IPS-NIHi7 (cell line): ENCODE results near the gene EXD2.
"Not testable (repeated sequence)": the region's sequence is repeated elsewhere in the genome, so short reads cannot be mapped to it uniquely, and the experiment has no call there.

Experiments used
- DNase-seq: peaks from one replicate; pipeline ENCODE4 v3.0.0; 2012; ENCODE audit warnings: mixed read lengths; ENCODE audit errors: extremely low spot score

EXD2 gene

GRCh38 chr14:69191340-69192111 is at the start of gene EXD2:
TSS of gene EXD2 (plus strand) at chr14:69191498. CDS start at chr14:69209471, 17,973 bp downstream.
- DNase-seq: peak; percentile 97

- DNase-seq: no peak
Measured at GRCh38 chr14:69141550-69141949, 49.7 kb upstream of the EXD2 start.

- DNase-seq: no peak
Measured at GRCh38 chr14:69142101-69142500, 49.2 kb upstream of the EXD2 start.

- DNase-seq: no peak
Measured at GRCh38 chr14:69149461-69150244, 41.6 kb upstream of the EXD2 start.

GRCh38 chr14:69151458-69152180 is 39.7 kb upstream of the EXD2 start:
- DNase-seq: peak; percentile 89

- DNase-seq: peak; percentile 45
Measured at GRCh38 chr14:69152181-69152901, 39.0 kb upstream of the EXD2 start.

GRCh38 chr14:69152902-69153151 is 38.5 kb upstream of the EXD2 start, which contains the start of gene DCAF5:
TSS of gene DCAF5 (minus strand) at chr14:69153119. CDS start at chr14:69152978, 141 bp downstream.
- DNase-seq: no peak

GRCh38 chr14:69153152-69153872 is 38.0 kb upstream of the EXD2 start:
- peak; percentile 93 for DNase-seq

- DNase-seq: no peak
Measured at GRCh38 chr14:69153873-69154270, 37.4 kb upstream of the EXD2 start.

- DNase-seq: peak; percentile 23
Measured at GRCh38 chr14:69154779-69155178, 36.5 kb upstream of the EXD2 start.

GRCh38 chr14:69156224-69156623 is 35.1 kb upstream of the EXD2 start:
- no peak for DNase-seq

- DNase-seq: no peak
Measured at GRCh38 chr14:69161590-69161989, 29.7 kb upstream of the EXD2 start.

GRCh38 chr14:69165787-69166186 is 25.5 kb upstream of the EXD2 start:
- not testable (repeated sequence) for DNase-seq

GRCh38 chr14:69170839-69171238 is 20.5 kb upstream of the EXD2 start:
- DNase-seq: no peak

- no peak for DNase-seq
Measured at GRCh38 chr14:69171569-69171968, 19.7 kb upstream of the EXD2 start.

GRCh38 chr14:69175130-69175529 is 16.2 kb upstream of the EXD2 start:
- DNase-seq: no peak

GRCh38 chr14:69181491-69181890 is 9.8 kb upstream of the EXD2 start:
- DNase-seq: no peak

GRCh38 chr14:69182580-69182979 is 8.7 kb upstream of the EXD2 start:
- not testable (repeated sequence) for DNase-seq

GRCh38 chr14:69183735-69184134 is 7.6 kb upstream of the EXD2 start:
- DNase-seq: peak; percentile 73

GRCh38 chr14:69190191-69190590 is 1.1 kb upstream of the EXD2 start:
- DNase-seq: no peak

- DNase-seq: no peak
Measured at GRCh38 chr14:69193721-69194120, 2.4 kb downstream of the EXD2 start.
